H9 (cell line): ENCODE results near the gene NUDT2. TPM values are rescaled to one million over a fixed set of nuclear protein-coding genes. Genes with fewer than 3 reads are reported as not detected.

ENCODE experiments used
- DNase-seq: peaks from one replicate; pipeline ENCODE4 v3.0.0-alpha.2; 2017
- H2AFZ ChIP-seq: one replicate; pipeline ENCODE4 v1.6.1; 2013; ENCODE audit warnings: mild to moderate bottlenecking, low read length, control low read depth, moderate library complexity
- H2AK5ac ChIP-seq: 2 replicates; pipeline ENCODE4 v1.6.1; 2013; ENCODE audit warnings: low read length, control low read depth, mixed read lengths; ENCODE audit not compliant: insufficient read length
- H2BK120ac ChIP-seq: one replicate; pipeline ENCODE4 v1.6.1; 2013; ENCODE audit warnings: low read depth, mild to moderate bottlenecking, low read length, control low read depth, inconsistent platforms; ENCODE audit not compliant: poor library complexity, severe bottlenecking
- H2BK12ac ChIP-seq: 2 replicates; pipeline ENCODE4 v1.6.1; 2013; ENCODE audit warnings: low read length, control low read depth, mixed read lengths, low read depth; ENCODE audit not compliant: insufficient read length
- H2BK15ac ChIP-seq: 2 replicates; pipeline ENCODE4 v1.6.1; 2013; ENCODE audit warnings: low read depth, low read length, control low read depth
- H2BK20ac ChIP-seq: one replicate; pipeline ENCODE4 v1.6.1; 2013; ENCODE audit warnings: low read depth, mild to moderate bottlenecking, low read length, control low read depth, inconsistent platforms; ENCODE audit not compliant: poor library complexity, severe bottlenecking
- H2BK5ac ChIP-seq: 2 replicates; pipeline ENCODE4 v1.6.1; 2013; ENCODE audit warnings: low read length, control low read depth, mixed read lengths; ENCODE audit not compliant: insufficient read length
- H3K14ac ChIP-seq: 2 replicates; pipeline ENCODE4 v1.6.1; 2013; ENCODE audit warnings: low read length, control low read depth; ENCODE audit not compliant: insufficient read depth
- H3K18ac ChIP-seq: 2 replicates; pipeline ENCODE4 v1.6.1; 2013; ENCODE audit warnings: low read depth, mild to moderate bottlenecking, mixed read lengths, low read length, control low read depth; ENCODE audit not compliant: insufficient read length
- H3K23ac ChIP-seq: 2 replicates; pipeline ENCODE4 v1.6.1; 2013; ENCODE audit warnings: low read length, control low read depth, mixed read lengths, low read depth; ENCODE audit not compliant: insufficient read length
- H3K23me2 ChIP-seq: 2 replicates; pipeline ENCODE4 v1.6.1; 2013; ENCODE audit warnings: low read depth, mild to moderate bottlenecking, mixed read lengths, low read length, control low read depth; ENCODE audit not compliant: insufficient read length, poor library complexity, severe bottlenecking
- H3K27ac ChIP-seq: 2 replicates; pipeline ENCODE4 v1.5.1; 2013; ENCODE audit warnings: low read length, control low read depth, mixed read lengths, low read depth; ENCODE audit not compliant: insufficient read length
- H3K27me3 ChIP-seq: 2 replicates; pipeline ENCODE4 v1.6.1; 2013; ENCODE audit warnings: low read length, control low read depth, inconsistent platforms; ENCODE audit not compliant: insufficient read depth
- H3K4ac ChIP-seq: 2 replicates; pipeline ENCODE4 v1.6.1; 2013; ENCODE audit warnings: low read depth, mild to moderate bottlenecking, control low read depth, inconsistent platforms, low read length, moderate library complexity
- H3K4me1 ChIP-seq: 2 replicates; pipeline ENCODE4 v1.6.1; 2013; ENCODE audit warnings: low read length, control low read depth, inconsistent platforms; ENCODE audit not compliant: insufficient read depth
- H3K4me2 ChIP-seq: 2 replicates; pipeline ENCODE4 v1.6.1; 2013; ENCODE audit warnings: low read length, control low read depth, mixed read lengths; ENCODE audit not compliant: insufficient read length, insufficient read depth
- H3K56ac ChIP-seq: 2 replicates; pipeline ENCODE4 v1.6.1; 2013; ENCODE audit warnings: low read depth, mild to moderate bottlenecking, mixed read lengths, low read length, control low read depth; ENCODE audit not compliant: insufficient read length
- H3K79me1 ChIP-seq: 2 replicates; pipeline ENCODE4 v1.6.1; 2013; ENCODE audit warnings: low read depth, mild to moderate bottlenecking, moderate library complexity, low read length, control low read depth, inconsistent platforms; ENCODE audit not compliant: insufficient read depth, poor library complexity, severe bottlenecking
- H3K79me2 ChIP-seq: 2 replicates; pipeline ENCODE4 v1.6.1; 2013; ENCODE audit warnings: low read length, control low read depth, inconsistent platforms; ENCODE audit not compliant: insufficient read depth
- H3K9ac ChIP-seq: 2 replicates; pipeline ENCODE4 v1.6.1; 2013; ENCODE audit warnings: low read length, control low read depth, mixed read lengths; ENCODE audit not compliant: insufficient read length; ENCODE audit errors: extremely low read depth
- H3K9me3 ChIP-seq: one replicate; pipeline ENCODE4 v1.6.1; 2013; ENCODE audit warnings: low read depth, low read length, inconsistent platforms; ENCODE audit not compliant: control insufficient read depth
- H3T11ph ChIP-seq: one replicate; pipeline ENCODE4 v1.6.1; 2013; ENCODE audit warnings: mild to moderate bottlenecking, low read length, control low read depth, inconsistent platforms
- H4K20me1 ChIP-seq: one replicate; pipeline ENCODE4 v1.6.1; 2013; ENCODE audit not compliant: control insufficient read depth, insufficient read length, insufficient read depth
- H4K5ac ChIP-seq: 2 replicates; pipeline ENCODE4 v1.6.1; 2013; ENCODE audit warnings: low read depth, mild to moderate bottlenecking, mixed read lengths, low read length, control low read depth; ENCODE audit not compliant: insufficient read length
- H4K8ac ChIP-seq: replicated peaks from 2 replicates; pipeline ENCODE4 v1.6.1; 2013; ENCODE audit warnings: low read length, control low read depth, mixed read lengths, low read depth; ENCODE audit not compliant: insufficient read length
- H4K91ac ChIP-seq: 2 replicates; pipeline ENCODE4 v1.6.1; 2013; ENCODE audit warnings: low read depth, mild to moderate bottlenecking, moderate library complexity, mixed read lengths, low read length, control low read depth; ENCODE audit not compliant: insufficient read length
- H3K27ac Mint-ChIP-seq, 3 experiments: 2 replicates in 2 of 3; 3 replicates in 1 of 3; pipeline ENCODE4 v1.8.0; 2020 to 2021; ENCODE audit warnings: mixed read lengths in 3 of 3, mild to moderate bottlenecking in 1 of 3, moderate library complexity in 1 of 3
- H3K27me3 Mint-ChIP-seq: 2 replicates; pipeline ENCODE4 v1.8.0; 2021; ENCODE audit warnings: low read depth, mild to moderate bottlenecking, moderate library complexity, mixed read lengths
- H3K36me3 Mint-ChIP-seq, 3 experiments: 2 replicates in 2 of 3; 3 replicates in 1 of 3; pipeline ENCODE4 v1.8.0; 2020 to 2021; ENCODE audit warnings: low read depth in 3 of 3, mixed read lengths in 3 of 3; ENCODE audit not compliant: insufficient read depth in 1 of 3
- H3K4me1 Mint-ChIP-seq, 2 experiments: 2 replicates each; pipeline ENCODE4 v1.8.0; 2020; ENCODE audit warnings: mixed read lengths in 2 of 2
- H3K4me3 Mint-ChIP-seq, 2 experiments: 2 replicates in 1 of 2; 3 replicates in 1 of 2; pipeline ENCODE4 v1.8.0; 2020 to 2021; ENCODE audit warnings: mild to moderate bottlenecking in 2 of 2, mixed read lengths in 2 of 2, moderate library complexity in 1 of 2
- H3K9me3 Mint-ChIP-seq, 2 experiments: 2 replicates in 1 of 2; 3 replicates in 1 of 2; pipeline ENCODE4 v1.8.0; 2020; ENCODE audit warnings: mild to moderate bottlenecking in 2 of 2, mixed read lengths in 2 of 2, moderate library complexity in 1 of 2
- WGBS: extraction: QIAGEN DNeasy Blood & Tissue Kit; methylation state at CpG from one replicate; pipeline ENCODE4 v1.1.7; 2013; ENCODE audit warnings: missing lambda C conversion rate, low lambda C conversion rate, mixed read lengths; ENCODE audit not compliant: insufficient read length; ENCODE audit errors: extremely low coverage; 5-methylcytosine and 5-hydroxymethylcytosine counted together
- total RNA-seq: library from RNA; stranded (reverse); gene quantifications from 2 replicates; pipeline ENCODE4 v1.2.1, GENCODE V29; 2021
- TF ChIP-seq, protein P1 (sequence below): fragments of 200-600 bp; sonication (generic); conservative IDR thresholded peaks from 3 replicates; pipeline ENCODE4 v1.8.0; 2021; ENCODE audit warnings: antibody characterized with exemption, mild to moderate bottlenecking

The NUDT2 gene
- total RNA-seq, 1 experiment from 2014 or later = 14.1 TPM

DNA sequence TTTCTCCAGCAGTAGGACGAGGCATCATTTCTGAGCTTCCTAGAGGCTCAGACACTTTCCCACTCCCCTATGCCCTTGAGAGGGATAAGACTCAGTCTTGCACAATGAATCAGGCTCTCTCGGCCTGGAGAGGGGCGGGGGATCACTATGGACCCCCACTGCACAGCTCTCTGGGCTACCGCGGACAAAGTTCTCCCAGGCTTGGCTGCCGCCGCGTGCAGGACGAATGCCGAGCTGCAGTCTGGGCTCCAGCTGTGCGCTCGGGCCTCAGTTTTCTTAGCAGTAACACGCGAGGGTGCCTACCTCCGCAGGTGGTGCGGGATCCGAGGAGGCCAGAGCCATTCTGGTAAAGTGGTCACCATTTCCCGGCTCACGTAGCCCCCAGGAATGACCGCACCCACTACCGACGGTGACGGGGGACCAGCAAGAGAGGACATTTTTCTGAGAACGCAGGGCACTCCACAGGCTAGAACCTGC lies 50.7 kb downstream of the NUDT2 start:
- H2BK20ac ChIP-seq = no peak overlapping the region
- H3K18ac ChIP-seq = no peak overlapping the region
- H2BK5ac ChIP-seq = no peak overlapping the region
- no peak overlapping the region for H2AK5ac ChIP-seq
- Mint-ChIP-seq H3K9me3 (no peaks in the 10 kb centered on the region), H3K27ac (no peak overlapping the region), H3K4me3 (peak overlapping the region; percentile 83 to 95), H3K36me3 (no peaks in the 10 kb centered on the region; a peak in 1 of 7 replicates), H3K4me1 (peaks cover 21 to 35% of the 10 kb centered on the region in 2 experiments), H3K27me3 (peaks cover 63% of the 10 kb centered on the region)
- H3K4me2 ChIP-seq = peak overlapping the region; percentile 59
- H3K56ac ChIP-seq = no peak overlapping the region
- no CpG with 5 or more reads among the region's 24 CpGs for WGBS
- H3K23ac ChIP-seq = no peak overlapping the region
- H3K14ac ChIP-seq = no peak overlapping the region
- no peaks in the 10 kb centered on the region for H3K9me3 ChIP-seq
- H3T11ph ChIP-seq = no peak overlapping the region
- H2BK120ac ChIP-seq = no peak overlapping the region
- 0 out of 2 replicates have a peak, but pooled peaks cover 4% of the 10 kb centered on the region for H3K4me1 ChIP-seq
- no peak overlapping the region for H4K8ac ChIP-seq
- no peak overlapping the region for H2BK15ac ChIP-seq
- H3K4ac ChIP-seq = no peak overlapping the region
- no peak overlapping the region for H2AFZ ChIP-seq
- H4K20me1 ChIP-seq = no peaks in the 10 kb centered on the region
- H3K79me2 ChIP-seq = no peaks in the 10 kb centered on the region
- peaks cover 2% of the 10 kb centered on the region; the same call in 1 of the 2 replicates for H3K27me3 ChIP-seq
- TF ChIP-seq, protein P1, sequence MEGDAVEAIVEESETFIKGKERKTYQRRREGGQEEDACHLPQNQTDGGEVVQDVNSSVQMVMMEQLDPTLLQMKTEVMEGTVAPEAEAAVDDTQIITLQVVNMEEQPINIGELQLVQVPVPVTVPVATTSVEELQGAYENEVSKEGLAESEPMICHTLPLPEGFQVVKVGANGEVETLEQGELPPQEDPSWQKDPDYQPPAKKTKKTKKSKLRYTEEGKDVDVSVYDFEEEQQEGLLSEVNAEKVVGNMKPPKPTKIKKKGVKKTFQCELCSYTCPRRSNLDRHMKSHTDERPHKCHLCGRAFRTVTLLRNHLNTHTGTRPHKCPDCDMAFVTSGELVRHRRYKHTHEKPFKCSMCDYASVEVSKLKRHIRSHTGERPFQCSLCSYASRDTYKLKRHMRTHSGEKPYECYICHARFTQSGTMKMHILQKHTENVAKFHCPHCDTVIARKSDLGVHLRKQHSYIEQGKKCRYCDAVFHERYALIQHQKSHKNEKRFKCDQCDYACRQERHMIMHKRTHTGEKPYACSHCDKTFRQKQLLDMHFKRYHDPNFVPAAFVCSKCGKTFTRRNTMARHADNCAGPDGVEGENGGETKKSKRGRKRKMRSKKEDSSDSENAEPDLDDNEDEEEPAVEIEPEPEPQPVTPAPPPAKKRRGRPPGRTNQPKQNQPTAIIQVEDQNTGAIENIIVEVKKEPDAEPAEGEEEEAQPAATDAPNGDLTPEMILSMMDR = no peak
- H4K91ac ChIP-seq = no peak overlapping the region
- no peak overlapping the region for H4K5ac ChIP-seq
- peaks cover 34% of the 10 kb centered on the region for H3K23me2 ChIP-seq
- no peak overlapping the region for H3K27ac ChIP-seq
- no peaks in the 10 kb centered on the region for H3K79me1 ChIP-seq
- no peak overlapping the region for H2BK12ac ChIP-seq
- DNase-seq = peak; percentile 47
- H3K9ac ChIP-seq = no peak overlapping the region
